ENCODE results near the gene FUCA1.

The FUCA1 gene

DNA sequence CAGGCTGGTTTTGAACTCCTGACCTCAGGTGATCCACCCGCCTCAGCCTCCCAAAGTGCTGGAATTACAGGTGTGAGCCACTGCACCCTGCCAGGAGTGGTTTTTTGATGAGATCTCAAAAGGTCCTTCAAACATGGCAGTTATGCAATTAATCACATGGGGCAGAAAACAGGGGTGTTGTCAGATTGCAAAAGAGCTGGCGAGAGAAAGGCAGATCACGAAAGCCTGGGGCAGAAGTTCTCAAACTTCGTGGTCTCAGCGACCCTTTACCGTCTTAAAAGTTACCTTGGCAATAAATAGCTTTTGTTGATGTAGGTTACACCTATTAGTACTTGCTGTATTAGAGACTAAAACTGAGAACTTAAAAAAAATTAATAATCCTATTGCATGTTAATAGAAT lies 29.0 kb upstream of the FUCA1 start:
- no peak overlapping the region for H3K27ac ChIP-seq
- H3K79me2 ChIP-seq, result no peaks in the 10 kb centered on the region

DNA sequence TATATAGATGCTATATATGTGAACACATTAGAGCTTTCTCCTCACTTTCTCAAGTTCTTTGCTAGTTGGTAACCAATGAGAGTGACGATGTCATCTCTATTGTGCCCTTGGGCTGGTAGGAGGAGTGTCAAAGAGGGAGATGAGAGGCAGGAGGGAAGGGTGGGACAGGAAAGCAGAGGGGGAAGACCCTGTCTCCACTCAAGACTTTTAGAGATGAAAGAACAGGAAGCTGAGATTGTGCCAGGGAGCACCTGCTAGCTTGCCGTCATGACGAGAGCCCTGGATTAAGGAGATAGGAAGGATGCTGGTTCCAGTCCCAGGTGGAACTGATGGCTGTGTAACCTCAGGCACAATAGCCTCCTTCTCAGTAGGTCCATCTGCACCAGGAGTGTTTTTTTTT lies 28.4 kb upstream of the FUCA1 start:
- no peak overlapping the region for H3K27ac ChIP-seq
- no peaks in the 10 kb centered on the region for H3K9me3 ChIP-seq (ENCODE audit: control insufficient read depth, low read length)
- H3K79me2 ChIP-seq, result no peaks in the 10 kb centered on the region
- no peak overlapping the region for H3K4me2 ChIP-seq (ENCODE audit: low read length)
- H3K36me3 ChIP-seq (ENCODE audit: control insufficient read depth, insufficient read depth, low read length), result no peaks in the 10 kb centered on the region
- TF ChIP-seq CTCF (IDR thresholded peaks at IDR 0.05), result no peak
- no peak overlapping the region for H3K9ac ChIP-seq
- H3K27me3 ChIP-seq (ENCODE audit: control insufficient read depth, insufficient read depth, low read length), result no peaks in the 10 kb centered on the region
- no peak overlapping the region for H2AFZ ChIP-seq
- H3K4me1 ChIP-seq, result no peaks in the 10 kb centered on the region
- no peak overlapping the region for H3K4me3 ChIP-seq (ENCODE audit: low read depth, low read length)

More for the DNA sequence above, 29.0 kb upstream of the FUCA1 start:
- TF ChIP-seq CTCF (IDR thresholded peaks at IDR 0.05), result no peak
- H3K4me2 ChIP-seq (ENCODE audit: low read length), result no peak overlapping the region
- H3K4me1 ChIP-seq, result no peaks in the 10 kb centered on the region
- no peaks in the 10 kb centered on the region for H3K27me3 ChIP-seq (ENCODE audit: control insufficient read depth, insufficient read depth, low read length)
- no peak overlapping the region for H3K4me3 ChIP-seq (ENCODE audit: low read depth, low read length)
- H3K36me3 ChIP-seq (ENCODE audit: control insufficient read depth, insufficient read depth, low read length), result no peaks in the 10 kb centered on the region
- no peak overlapping the region for H2AFZ ChIP-seq
- H3K9me3 ChIP-seq (ENCODE audit: control insufficient read depth, low read length), result no peaks in the 10 kb centered on the region
- H3K9ac ChIP-seq, result no peak overlapping the region

DNA sequence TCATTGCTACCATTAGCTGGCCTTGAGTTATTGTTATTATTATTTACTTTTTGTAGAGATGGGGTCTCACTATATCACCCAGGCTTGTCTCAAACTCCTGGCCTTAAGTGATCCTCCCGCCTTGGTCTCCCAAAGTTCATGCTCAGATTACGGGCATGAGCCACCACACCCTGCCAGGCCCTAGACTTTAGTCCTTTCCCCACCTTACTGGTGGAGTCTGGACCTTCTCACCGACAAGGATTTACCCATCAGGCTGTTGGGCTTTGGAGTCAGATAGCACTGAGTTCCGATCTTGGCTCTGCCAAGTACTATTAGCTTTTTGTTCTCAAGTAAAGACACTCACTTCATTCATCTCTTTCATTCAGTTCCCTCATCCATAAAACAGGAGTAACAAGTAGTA lies 27.9 kb upstream of the FUCA1 start:
- H3K4me1 ChIP-seq, result no peaks in the 10 kb centered on the region
- no peaks in the 10 kb centered on the region for H3K36me3 ChIP-seq (ENCODE audit: control insufficient read depth, insufficient read depth, low read length)
- H2AFZ ChIP-seq, result no peak overlapping the region
- TF ChIP-seq CTCF (IDR thresholded peaks at IDR 0.05), result no peak
- no peak overlapping the region for H3K27ac ChIP-seq
- H3K9ac ChIP-seq, result no peak overlapping the region
- no peaks in the 10 kb centered on the region for H3K27me3 ChIP-seq (ENCODE audit: control insufficient read depth, insufficient read depth, low read length)
- no peaks in the 10 kb centered on the region for H3K9me3 ChIP-seq (ENCODE audit: control insufficient read depth, low read length)
- H3K4me3 ChIP-seq (ENCODE audit: low read depth, low read length), result no peak overlapping the region
- H3K4me2 ChIP-seq (ENCODE audit: low read length), result no peak overlapping the region
- no peaks in the 10 kb centered on the region for H3K79me2 ChIP-seq

GRCh38 chr1:23895082-23895481 lies 27.0 kb upstream of the FUCA1 start:
- H3K27ac ChIP-seq, result no peak overlapping the region
- no peaks in the 10 kb centered on the region for H3K36me3 ChIP-seq (ENCODE audit: control insufficient read depth, insufficient read depth, low read length)
- H3K9me3 ChIP-seq (ENCODE audit: control insufficient read depth, low read length), result no peaks in the 10 kb centered on the region
- H3K4me3 ChIP-seq (ENCODE audit: low read depth, low read length), result no peak overlapping the region
- no peak overlapping the region for H3K9ac ChIP-seq
- no peak for TF ChIP-seq CTCF (IDR thresholded peaks at IDR 0.05)
- no peaks in the 10 kb centered on the region for H3K27me3 ChIP-seq (ENCODE audit: control insufficient read depth, insufficient read depth, low read length)
- H3K4me1 ChIP-seq, result no peaks in the 10 kb centered on the region
- H2AFZ ChIP-seq, result no peak overlapping the region
- H3K79me2 ChIP-seq, result no peaks in the 10 kb centered on the region
- no peak overlapping the region for H3K4me2 ChIP-seq (ENCODE audit: low read length)

GRCh38 chr1:23889074-23889473 lies 21.0 kb upstream of the FUCA1 start:
- Histone ChIP-seq H3K9ac (no peak overlapping the region), H3K36me3 (ENCODE audit: control insufficient read depth, insufficient read depth, low read length) (no peaks in the 10 kb centered on the region), H3K27ac (no peak overlapping the region), H3K4me2 (ENCODE audit: low read length) (no peak overlapping the region), H3K79me2 (no peaks in the 10 kb centered on the region), H3K4me3 (ENCODE audit: low read depth, low read length) (no peak overlapping the region), H3K9me3 (ENCODE audit: control insufficient read depth, low read length) (no peaks in the 10 kb centered on the region), H3K4me1 (no peaks in the 10 kb centered on the region), H2AFZ (no peak overlapping the region), H3K27me3 (ENCODE audit: control insufficient read depth, insufficient read depth, low read length) (no peaks in the 10 kb centered on the region)
- TF ChIP-seq CTCF (IDR thresholded peaks at IDR 0.05), result no peak
